Measurements from ENCODE around the gene ANKZF1. TPM values are rescaled to one million over a fixed set of nuclear protein-coding genes. Genes with fewer than 3 reads are reported as not detected.

Gene ANKZF1
- total RNA-seq, 4 donors from 2014 or later: 16.8 to 62.5 (median 52.7) TPM

DNA sequence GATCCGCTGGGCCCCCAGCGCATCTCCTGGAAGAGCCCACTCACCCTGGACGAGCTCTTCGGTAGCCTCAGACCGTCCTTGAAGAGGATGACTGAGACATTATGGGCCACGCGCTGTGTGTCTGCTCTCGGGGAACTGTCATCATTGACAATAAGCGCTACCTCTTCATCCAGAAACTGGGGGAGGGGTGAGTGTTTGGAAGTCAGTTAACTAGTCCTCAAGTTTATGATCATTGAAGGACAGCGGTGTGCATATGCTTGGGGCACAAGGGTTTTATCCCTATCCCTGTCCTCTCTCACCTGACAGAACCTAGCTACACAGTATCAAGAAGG, 16.3 kb downstream of the ANKZF1 start:
- TF ChIP-seq, protein P1, sequence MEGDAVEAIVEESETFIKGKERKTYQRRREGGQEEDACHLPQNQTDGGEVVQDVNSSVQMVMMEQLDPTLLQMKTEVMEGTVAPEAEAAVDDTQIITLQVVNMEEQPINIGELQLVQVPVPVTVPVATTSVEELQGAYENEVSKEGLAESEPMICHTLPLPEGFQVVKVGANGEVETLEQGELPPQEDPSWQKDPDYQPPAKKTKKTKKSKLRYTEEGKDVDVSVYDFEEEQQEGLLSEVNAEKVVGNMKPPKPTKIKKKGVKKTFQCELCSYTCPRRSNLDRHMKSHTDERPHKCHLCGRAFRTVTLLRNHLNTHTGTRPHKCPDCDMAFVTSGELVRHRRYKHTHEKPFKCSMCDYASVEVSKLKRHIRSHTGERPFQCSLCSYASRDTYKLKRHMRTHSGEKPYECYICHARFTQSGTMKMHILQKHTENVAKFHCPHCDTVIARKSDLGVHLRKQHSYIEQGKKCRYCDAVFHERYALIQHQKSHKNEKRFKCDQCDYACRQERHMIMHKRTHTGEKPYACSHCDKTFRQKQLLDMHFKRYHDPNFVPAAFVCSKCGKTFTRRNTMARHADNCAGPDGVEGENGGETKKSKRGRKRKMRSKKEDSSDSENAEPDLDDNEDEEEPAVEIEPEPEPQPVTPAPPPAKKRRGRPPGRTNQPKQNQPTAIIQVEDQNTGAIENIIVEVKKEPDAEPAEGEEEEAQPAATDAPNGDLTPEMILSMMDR (IDR thresholded peaks at IDR 0.05; ENCODE audit: low read depth): no peak

DNA sequence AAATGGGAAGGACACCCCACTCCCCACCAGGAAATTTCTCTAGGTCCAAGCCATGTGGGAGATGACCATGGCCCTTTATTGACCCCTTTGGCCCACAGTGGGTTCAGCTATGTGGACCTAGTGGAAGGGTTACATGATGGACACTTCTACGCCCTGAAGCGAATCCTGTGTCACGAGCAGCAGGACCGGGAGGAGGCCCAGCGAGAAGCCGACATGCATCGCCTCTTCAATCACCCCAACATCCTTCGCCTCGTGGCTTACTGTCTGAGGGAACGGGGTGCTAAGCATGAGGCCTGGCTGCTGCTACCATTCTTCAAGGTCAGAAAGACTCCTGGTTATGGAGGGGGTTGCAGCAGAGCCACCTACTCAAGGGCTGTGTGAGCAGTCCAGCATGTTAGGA, 17.0 kb downstream of the ANKZF1 start:
- TF ChIP-seq, protein P1 (IDR thresholded peaks at IDR 0.05; ENCODE audit: low read depth): no peak

DNA sequence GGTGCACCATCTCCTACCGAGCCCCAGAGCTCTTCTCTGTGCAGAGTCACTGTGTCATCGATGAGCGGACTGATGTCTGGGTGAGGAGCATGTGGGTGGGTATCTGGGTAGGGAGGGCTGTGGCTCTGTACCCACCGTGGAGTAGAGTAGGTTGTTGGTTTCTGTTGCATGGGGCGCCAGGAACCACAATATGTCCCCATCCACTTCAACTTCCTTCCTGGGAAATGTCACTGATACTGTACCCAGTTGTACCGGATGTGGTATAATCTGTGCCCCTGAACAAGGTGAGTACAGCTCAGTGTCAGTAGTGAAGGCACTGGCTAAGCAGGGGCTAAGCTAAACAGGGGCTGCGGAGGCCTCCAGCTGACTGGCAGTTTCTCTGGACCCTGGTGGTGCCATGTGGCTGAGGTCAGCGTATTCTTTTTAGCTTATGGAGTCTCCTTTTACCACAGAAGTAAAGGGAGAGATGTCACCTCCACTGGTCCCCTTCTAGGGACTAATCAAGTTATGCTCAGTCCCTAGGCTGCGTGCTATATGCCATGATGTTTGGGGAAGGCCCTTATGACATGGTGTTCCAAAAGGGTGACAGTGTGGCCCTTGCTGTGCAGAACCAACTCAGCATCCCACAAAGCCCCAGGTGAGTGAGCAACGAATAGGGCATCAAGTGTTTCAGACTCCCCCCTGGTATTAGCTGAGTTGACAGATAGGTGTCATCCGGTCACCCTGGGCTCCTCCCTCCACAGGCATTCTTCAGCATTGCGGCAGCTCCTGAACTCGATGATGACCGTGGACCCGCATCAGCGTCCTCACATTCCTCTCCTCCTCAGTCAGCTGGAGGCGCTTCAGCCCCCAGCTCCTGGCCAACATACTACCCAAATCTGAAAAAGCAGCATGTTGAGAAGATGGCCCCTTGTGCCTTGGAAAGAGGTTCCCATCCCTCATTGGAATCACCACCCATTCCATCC, 18.4 kb downstream of the ANKZF1 start:
- TF ChIP-seq, protein P1 (IDR thresholded peaks at IDR 0.05; ENCODE audit: low read depth): no peak

DNA sequence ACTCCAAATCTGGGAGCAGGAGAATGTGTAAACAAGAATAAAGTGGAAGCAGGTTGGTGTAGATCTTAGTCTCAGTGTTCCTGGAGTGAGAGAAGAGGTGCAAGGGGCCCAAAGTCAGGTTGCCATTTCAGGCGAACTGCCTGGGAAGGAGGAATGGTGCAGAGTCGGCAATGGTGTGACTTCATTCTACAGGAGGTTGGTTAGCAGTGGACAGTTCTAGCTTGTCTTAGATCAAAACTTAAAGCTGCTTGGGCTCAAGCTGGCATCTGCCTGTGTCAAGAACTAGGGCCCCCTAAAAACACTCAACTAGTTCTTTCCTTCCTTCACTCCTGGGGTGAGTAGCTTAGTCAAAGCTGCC, 19.2 kb downstream of the ANKZF1 start:
- TF ChIP-seq, protein P1 (IDR thresholded peaks at IDR 0.05; ENCODE audit: low read depth): no peak

DNA sequence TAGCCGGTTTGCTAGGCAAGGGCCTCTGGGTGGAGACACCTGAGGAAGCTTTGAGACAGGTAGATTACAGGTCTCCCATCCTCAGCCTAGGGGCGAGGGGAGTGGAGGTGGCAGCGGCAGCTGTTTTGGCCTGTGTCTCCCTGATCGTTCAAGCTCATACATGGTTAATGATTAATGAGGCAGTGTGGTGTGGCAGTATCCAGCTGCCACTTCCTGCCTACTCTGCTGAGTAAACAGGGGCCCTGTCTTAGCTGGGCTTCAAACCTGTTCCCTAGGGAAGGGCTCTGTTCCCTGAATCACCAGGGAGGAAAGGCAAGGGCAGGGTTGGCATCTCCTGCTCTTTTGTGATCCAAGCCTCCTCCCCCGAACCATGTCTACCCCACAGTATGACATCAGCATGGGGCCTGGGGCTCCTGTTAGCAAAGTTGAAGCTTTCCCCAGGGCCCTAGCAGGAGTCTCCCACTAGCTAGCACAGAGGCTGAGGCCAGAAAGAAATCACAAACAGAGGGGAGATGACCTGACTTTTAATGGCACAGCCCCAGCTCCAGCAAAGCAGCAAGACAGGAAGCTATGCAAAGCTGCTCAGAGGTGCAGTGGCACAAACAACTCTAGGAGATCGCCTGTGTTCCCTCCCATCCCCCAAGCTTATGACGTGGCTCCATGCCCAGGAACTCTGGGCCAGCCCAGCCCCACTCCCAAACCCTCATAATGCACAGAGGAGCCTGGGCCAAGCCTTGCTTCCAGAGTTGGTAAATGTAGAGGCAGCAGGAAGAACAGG, 19.8 kb downstream of the ANKZF1 start:
- TF ChIP-seq, protein P1 (IDR thresholded peaks at IDR 0.05; ENCODE audit: low read depth): no peak

DNA sequence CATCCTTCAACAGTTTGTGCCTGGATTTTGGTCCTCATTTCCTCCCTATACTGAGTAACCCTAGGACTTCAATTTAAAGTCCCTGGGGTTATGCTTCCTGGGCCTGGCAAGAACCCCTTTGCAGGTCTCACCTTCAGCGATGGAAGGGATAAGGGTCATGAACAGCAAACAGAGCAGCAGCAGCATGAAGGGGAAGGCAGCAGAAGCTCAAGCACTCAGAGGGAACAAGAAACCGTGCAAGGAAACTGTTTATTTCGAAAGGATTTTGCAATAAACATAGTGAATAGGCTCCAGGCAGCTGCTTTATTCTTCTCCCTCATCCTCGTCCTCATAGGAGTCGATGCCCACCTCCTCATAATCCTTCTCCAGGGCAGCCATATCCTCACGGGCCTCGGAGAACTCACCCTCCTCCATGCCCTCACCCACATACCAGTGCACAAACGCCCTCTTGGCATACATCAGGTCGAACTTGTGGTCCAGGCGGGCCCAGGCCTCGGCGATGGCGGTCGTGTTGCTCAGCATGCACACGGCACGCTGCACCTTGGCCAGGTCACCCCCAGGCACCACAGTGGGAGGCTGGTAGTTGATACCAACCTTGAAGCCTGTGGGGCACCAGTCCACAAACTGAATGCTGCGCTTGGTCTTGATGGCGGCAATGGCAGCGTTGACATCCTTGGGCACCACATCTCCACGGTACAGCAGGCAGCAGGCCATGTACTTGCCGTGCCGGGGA, 20.6 kb downstream of the ANKZF1 start:
- TF ChIP-seq, protein P1 (IDR thresholded peaks at IDR 0.05; ENCODE audit: low read depth): no peak
